Activated T-cell treated with anti-CD3 and anti-CD28 coated beads for 24 hours (primary cell): ENCODE results near the gene ASPM.
"Not testable (repeated sequence)": the region's sequence is repeated elsewhere in the genome, so short reads cannot be mapped to it uniquely, and the experiment has no call there.

Source experiments
- DNase-seq: peaks from one replicate; pipeline ENCODE4 v3.0.0-alpha.2; 2020; ENCODE audit warnings: low read depth

Gene ASPM

DNA sequence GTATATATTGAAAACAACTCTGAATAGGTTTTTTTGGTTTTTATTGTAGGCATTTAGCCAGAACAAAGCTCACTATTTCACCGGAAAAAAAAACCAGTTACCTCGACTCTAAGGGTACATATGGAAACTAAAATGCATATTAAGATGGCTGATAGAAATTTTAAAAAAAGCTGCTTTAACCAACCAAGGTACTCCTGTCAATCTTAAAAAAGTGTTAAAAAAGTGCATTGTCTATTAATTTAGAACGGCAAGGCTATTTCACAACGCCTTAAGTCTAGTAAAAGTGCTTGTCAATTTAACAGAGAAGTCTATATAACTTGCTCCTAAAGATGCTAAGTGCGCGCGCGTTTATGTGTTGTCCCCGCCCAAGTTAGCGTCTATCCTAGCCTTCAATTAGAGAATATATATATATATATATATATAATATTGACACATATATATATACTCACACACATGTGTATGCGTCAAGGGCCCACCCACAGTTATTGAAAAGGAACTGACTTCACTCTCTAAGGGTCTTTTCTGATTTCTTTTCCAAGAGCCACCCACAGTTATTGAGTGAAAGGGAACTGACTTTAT lies 934 bp downstream of the ASPM start:
- DNase-seq: no peak

DNA sequence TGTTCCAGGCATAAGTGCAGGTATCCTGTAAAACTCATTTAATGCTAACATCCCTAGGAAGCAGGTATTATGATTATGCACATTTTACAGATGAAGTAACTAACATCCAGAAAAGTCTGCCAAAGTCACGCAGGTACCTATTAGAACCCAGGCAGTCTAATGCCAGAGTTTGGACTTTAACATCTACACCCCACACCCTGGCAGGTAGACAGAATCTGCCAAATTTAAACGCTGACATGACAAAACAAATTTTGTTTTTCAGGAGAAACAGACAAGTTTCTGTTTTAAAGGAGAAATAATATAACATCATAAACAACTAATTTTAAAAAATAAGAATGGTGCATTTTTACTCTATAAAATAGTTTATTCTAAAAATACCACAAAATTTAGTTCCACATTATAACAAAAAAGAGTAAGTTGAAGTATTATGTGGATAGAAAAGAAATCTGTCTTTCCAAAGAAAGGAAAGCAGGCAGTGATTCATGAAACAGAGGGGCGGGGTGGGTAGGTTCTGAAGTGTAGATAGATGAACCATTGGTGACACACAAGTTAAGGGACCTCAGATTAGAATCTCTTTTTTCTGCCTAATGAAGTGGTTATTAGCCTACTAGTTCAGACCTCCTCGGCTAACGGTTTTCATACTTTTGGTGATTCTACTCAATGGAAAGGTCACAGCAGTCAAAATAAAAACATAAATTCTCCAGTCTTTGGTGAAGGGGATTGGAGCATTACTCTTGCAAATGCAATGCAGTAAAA lies 1.7 kb downstream of the ASPM start:
- DNase-seq: no peak

DNA sequence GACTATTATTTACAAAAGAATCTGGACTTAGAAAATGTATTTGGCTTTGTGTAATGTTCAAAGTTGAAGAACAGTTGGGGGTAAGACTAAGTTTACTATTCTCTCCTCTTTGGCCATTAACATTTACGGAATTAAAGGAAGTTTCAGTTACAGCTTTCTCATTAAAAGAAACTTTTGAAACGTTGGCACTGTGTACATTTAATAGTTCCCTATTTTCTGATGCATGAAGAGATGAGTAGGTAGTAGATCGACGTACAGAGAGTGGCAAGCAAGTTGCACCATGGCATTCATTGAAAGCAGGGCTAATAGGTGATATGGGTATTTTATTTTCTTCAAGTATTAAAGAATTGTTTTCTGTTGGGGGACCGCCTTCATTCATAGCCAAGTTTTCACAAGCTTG lies 3.2 kb downstream of the ASPM start:
- DNase-seq: no peak

DNA sequence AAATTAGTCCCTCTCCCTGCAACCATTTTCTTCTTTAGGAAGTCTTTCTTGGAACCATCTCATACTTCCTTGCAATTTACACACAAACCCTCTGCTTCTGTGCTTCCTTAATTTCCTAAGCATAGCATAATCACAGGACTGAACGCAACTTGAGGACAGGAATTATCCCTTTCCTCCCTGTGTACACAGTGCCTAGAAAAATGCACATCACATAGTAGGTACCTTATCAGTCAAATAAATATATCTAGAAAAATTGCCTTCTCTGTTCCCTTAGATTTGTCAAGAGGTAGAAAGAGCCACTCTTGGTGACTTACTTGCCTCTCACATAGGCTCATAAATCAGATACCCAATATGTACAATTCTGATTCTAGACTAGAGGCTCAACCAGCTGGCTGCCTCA lies 4.9 kb downstream of the ASPM start:
- no peak for DNase-seq

DNA sequence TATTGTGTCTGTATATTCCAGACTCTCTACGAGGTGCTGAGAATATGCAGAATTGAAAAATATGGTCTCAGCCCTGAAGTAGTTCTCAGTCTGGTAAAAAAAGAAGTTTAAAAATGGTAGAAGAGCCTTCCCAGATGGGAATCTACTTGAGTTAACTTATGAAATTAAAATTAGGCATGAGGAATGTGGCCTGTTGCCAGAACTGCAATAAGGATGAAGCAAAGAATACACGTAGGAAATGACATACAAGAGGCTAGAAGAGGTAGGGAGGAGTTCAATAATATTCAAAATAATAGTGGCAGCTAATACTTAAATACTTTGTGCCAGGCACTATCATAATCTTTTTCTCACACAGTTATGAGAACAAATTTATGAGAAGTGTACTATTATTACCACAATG lies 6.3 kb downstream of the ASPM start:
- DNase-seq: no peak

DNA sequence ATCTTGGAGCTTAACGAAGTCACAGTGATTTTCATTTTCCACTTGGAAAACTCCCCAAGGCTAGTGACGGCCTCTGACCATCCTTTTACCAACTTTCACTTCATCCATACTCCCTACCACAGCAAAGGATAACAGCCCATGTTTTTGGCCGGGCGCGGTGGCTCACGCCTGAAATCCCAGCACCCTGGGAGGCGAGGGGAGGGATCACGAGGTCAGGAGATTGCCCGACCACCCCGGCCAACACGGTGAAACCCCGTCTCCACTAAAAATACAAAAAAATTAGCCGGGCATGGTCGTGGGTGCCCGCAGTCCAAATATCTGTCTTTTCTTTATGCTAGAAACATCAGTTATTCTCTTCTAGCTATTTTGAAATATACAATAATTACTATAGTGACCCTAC lies 7.3 kb downstream of the ASPM start:
- DNase-seq: no peak

DNA sequence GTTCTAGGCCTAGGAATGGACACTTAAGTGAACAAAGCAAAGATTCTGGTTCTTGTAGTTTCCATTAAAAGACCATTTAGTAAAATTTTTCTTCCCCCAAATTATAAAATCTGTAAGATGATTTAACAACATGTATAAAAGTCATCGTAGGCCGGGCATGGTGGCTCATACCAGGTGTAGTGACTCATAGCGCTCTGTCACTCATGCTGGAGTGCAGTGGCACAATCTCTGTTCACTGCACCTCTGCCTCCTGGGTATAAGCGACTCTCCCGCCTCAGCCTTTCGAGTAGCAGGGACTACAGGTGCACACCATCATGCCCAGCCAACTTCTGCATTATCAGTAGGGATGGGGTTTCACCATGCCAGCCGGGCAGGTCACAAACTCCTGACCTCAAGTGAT lies 9.1 kb downstream of the ASPM start:
- DNase-seq: no peak

DNA sequence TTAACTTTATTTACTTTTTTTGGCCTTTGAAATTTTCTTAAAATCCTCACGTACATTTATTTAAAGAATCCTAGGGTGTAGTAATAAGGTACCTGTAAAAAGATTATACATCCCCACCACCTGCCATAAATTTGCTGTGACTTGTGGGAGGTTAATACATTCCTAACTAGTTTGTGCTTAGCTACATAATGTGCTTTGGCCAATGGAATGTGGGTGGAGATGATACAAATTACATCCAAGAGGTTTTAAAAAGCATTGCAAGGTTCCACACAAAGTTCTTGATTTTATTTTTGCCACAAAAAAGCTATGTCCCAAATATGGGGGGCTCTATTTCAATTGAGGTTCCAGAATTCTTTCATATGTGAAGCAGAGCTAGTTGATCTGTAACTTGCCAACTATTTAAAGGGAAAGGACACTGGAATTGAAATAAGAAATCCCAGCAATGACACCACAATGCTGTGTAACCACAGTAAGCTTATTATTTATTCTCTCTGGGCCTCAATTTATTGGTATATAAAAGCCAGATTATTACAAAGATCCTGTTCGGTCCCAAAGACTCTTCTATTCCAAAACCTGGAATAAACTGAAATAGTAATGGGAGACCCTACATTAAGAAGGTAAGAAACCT lies 15.7 kb downstream of the ASPM start:
- no peak for DNase-seq

DNA sequence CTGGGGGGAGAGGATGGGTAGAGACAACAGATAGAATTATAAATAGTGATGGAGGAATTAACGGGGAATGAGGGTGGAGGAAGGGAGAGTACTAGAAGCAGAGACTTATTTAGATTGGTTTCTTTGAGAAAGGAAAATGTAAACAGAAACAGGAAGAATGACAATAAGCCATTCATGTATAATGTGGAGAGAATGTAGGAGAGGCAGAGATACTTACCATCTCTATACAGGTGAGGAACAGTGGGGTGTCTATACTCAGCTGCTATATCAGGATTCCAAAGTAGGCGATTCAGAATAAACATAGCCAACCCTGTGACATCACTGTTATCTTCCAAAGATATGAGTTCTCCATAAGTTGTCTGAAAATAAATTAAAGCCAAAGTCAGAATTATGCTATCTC lies 16.8 kb downstream of the ASPM start:
- DNase-seq: no peak

DNA sequence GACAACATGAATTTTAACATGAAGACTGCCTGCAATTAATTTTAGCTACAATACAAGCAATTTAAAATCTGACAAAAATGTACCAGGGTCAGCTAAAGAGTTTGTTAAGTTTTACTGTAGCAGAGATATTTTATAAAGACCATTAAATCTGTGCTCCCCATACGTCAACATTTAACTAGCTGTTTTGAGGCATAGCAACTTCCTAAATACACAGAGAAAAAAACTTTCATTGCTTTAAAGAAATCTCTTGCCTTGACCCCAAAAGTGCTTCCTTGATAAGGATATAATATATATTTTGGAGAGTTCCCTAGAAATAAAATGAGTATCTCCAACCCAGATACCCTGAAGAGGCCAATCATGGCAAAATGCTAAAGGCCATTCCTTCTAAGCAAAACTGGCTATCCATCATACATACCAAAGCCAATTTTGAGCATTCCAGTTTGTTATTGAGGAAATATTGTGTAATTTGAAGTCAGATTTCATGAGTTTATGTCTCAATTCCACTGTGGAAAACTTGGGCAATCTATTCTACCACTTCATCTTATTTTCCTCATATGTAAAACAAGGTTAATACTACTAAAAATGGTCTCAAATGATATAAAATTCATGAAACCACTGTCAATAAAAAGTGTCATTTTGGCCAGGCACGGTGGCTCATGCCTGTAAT lies 19.1 kb downstream of the ASPM start:
- no peak for DNase-seq

DNA sequence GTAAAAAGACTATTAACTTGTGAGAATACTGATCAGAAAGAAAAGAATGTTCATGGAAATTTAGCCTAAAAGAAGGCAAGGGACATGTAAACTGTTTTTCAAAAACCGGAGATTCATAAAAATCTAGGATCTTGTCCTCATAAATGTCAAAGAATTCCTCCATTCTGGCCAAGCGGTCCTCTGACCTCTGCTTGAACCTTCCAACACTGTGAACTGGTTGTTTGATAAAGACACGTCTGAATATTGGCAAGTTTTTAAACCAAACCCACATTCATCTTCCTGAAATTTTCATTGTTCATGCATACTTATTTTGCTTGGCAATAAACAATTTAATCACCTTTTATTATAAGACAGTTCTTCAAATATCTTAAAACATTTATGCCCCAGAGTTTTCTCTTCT lies 19.8 kb downstream of the ASPM start:
- DNase-seq: no peak

DNA sequence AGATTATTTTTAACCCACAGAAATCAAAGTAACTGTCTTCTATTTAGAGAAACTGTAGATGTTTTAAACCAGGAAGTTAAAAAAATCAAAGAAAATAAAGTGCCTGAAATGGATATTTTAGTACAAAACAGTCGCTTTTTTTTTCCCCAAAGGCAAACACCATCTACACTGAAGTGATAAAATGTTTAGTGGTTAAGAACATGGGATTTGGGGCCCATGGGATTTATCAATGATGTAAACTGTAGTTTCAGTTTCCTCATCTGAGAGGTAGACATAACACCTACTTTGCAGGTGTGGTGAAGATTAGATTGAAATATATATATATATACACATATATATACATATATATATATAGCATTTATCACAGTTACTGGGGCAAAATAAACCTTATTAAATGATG lies 22.1 kb downstream of the ASPM start:
- DNase-seq: no peak

DNA sequence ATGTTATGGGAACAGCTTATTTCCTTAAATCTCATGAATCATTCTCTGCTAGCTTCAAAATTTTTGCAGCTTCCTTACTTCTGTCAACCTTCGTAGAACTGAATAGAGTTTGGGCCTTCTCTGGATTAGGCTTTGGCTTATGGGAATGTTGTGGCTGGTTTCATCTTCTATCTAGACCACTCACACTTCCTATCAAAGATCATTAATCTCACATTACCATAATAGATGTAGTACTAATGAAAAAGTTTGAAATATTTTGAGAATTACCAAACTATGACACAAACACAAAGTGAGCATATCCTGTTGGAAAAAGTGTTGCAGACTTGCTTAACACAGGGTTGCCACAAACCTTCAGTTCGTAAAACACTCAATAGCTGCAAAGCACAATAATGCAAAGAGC lies 30.3 kb downstream of the ASPM start:
- no peak for DNase-seq

DNA sequence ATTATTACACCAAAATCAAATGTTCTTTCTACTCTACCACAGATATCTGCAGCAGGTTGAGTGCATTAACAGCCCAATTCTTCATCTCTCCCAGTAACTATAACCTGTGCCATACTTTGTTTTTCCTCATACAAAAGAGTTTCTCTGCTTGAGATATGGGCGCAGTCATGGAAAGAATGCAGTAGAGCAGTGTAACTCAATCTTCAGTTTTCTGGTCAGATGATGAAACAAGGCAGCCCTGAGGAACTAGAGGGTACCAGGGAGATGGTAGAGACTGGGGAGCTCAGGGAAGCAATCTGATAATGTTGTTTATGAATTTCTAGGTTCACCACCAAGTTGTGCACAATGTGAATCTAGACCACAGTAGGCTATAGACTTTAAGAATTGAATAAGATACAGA lies 39.6 kb downstream of the ASPM start:
- DNase-seq: no peak

DNA sequence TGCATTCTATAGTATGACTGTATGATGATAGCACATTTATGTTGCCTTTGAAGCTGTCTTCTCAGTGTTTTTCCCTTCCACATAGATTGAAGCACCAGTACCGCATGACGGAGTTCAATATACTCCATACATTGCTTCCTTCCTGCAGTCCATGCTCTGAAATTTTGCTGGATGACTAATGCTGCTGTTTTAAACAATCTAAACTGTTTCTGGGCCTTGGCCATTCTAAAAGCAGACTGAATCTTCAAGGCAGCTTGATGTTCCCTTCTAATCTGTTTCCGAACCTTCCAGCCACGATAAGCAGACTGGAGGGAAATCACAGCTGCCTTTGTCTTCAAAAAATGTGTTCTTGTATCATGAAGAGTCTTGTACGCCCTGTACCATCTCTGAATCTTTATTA lies 43.2 kb downstream of the ASPM start:
- DNase-seq: no peak

DNA sequence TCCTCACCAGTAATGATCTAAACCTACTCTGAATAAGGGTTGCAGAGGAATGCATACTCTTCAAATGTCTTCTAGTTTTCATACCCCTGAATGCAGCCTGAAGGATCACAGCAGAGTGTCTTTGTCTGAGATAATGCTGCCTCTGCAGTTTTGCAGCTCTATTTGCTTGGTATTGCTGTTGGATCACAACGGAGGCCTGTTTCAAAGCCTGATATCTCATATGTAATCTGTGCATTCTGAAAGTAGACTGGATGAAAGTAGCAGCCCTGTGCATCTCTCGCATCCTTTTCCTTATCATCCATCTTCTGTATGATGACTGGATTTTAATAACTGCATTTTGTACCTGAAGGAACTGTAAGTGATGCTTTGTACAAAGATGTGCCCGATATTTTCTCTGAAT lies 44.5 kb downstream of the ASPM start:
- DNase-seq: no peak

DNA sequence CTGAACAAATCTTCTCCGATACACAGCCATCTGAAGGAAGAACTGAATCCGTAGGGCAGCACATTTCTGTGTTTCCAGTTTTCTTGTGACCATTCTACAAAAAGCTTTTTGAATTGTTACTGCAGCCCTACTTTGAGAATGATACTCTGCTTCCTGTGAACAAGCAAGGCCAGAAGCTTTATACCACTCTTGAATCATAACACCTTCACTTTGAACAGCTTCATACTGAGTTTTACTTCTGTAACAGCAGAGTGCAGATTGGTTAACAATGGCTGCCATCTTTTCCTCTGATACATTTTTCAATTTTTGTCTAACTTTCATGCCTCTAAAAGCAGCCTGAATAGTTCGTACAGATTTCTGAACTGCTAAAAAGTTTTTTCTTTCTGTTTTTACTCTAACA lies 45.8 kb downstream of the ASPM start:
- no peak for DNase-seq

DNA sequence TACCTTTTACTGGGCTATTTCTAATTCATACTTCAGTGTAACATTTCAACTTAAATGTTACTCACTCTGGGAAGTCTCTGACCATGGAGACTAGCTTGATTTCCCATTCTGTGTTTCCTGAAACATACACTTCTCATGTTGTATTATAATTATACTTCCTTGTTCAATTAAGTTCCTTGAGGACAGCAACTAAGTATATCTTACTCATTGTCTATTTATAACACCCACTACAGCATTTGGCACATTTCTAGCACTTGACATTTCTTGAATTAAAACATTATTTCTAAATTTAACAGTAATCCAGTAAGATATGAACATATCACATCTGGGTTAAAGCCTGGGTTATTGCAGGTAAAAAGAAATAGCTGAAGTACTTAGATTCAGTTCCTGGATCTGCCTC lies 47.0 kb downstream of the ASPM start:
- no peak for DNase-seq

DNA sequence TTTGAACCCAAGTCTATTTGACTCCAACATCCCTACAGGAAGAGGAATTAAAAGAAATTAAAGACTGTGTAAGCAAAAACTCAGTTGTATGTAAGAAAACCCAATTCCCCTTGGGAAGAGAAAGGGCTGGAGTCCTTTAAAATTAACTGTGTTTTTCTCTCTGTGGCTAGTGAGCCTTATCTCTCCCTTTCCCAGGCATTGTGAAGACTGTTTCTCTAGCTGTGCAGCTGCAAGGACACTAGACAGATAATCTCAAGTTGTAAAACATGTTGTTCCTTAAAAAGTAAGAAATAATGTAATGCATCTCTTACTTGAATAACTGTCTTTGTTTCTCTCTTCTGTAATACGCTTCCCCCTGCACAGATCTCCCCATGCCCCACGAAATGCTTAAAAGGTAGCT lies 49.5 kb downstream of the ASPM start:
- not testable (repeated sequence) for DNase-seq

DNA sequence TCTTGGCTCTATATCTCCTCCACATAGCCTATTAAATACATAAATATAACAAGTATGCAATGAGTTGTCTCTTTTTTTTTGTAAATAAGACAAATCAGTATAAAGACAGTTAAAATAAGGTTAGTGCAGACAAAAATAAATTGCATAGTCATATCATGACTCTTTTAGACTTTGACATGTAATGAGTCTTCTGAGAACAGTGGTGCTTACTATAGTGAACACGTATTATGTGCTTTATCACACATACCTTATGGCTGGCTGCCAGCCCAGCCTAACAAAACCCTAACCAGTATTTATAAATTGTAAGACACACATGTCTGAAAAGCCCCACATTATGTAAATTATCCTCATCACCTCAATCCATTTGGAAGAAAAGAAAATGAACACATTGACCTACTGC lies 50.3 kb downstream of the ASPM start:
- no peak for DNase-seq

DNA sequence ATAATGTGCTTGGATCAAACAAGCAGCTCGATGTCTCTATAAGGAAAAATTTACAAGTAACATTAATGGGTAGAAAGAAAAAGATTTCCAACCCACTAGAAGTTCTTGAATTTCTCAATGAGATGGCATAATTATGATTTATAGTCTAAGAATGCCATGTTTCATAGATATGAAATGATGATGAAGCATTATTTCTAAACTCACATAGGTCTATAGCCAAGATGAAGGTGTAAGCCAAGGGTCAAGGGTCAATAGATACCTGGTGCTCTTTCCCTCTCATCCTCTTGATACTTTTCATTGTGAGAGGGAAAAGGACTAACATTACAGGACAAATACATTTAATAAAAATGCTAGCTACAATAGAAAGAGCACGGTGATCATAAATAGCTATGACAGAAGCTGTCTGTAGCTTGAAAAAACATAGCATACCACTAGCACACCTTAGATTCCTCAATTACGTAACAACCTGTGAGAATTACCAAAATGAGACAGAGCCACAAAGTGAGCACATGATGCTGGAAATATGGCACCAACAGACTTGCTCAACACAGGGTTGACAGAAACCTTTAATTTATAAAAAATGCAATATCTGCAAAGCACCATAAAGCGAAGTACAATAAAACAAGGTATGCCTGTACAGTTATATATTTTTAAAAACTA lies 53.1 kb downstream of the ASPM start:
- DNase-seq: no peak

DNA sequence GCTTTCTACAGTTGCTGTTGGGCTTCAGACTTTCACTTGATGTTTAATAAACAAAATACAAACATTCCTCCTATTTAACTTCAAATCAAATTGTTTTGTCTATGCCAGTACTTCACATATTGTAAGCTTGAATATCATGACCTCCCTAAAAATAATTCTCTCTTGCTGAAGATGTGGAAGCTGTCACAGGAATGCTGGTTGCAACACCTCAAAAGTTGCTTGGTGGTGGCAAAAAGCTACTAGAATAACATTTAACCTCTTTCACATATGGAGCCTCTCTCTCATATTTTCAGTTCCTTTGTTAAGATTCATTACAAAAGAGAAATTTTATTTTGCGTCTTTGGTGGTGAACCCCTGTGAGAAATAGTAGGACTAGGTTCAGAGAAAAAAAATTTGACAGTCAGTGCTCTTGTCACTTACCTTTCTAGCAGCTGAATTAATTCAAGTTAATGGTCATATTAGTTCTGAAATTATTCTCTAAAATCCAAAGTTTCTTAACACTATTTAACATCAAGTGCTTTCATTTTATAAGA lies 53.9 kb downstream of the ASPM start:
- no peak for DNase-seq
